Kidney epithelial cell (primary cell): Measurements from ENCODE around the gene NHLRC3. TPM values are rescaled to one million over a fixed set of nuclear protein-coding genes. Genes with fewer than 3 reads are reported as not detected.

Source experiments
- DNase-seq: peaks from one replicate; pipeline ENCODE4 v3.0.0-alpha.2; 2010; ENCODE audit warnings: low read depth
- H3K27me3 ChIP-seq: 2 replicates; pipeline ENCODE4 v1.6.0; 2011; ENCODE audit warnings: low read length; ENCODE audit not compliant: control insufficient read depth, insufficient read depth
- H3K36me3 ChIP-seq: 2 replicates; pipeline ENCODE4 v1.5.1; 2011; ENCODE audit warnings: low read length; ENCODE audit not compliant: control insufficient read depth, insufficient read depth
- H3K4me3 ChIP-seq: 2 replicates; pipeline ENCODE4 v1.5.1; 2011; ENCODE audit warnings: low read depth, mild to moderate bottlenecking, control low read depth, low read length
- total RNA-seq: library from RNA; depleted of rRNA; stranded (reverse); fragments of >200 nt; gene quantifications from 2 replicates; pipeline ENCODE4 v1.2.3, GENCODE V29; 2015
- TF ChIP-seq, protein P1 (sequence below): IDR thresholded peaks from 2 replicates; pipeline ENCODE4 v1.5.1; 2011; ENCODE audit warnings: mild to moderate bottlenecking, moderate library complexity, low read length, control low read depth, inconsistent platforms; ENCODE audit not compliant: insufficient read depth, poor library complexity, severe bottlenecking

The NHLRC3 gene
- total RNA-seq, 1 donor from 2014 or later, result 15.7 TPM

DNA sequence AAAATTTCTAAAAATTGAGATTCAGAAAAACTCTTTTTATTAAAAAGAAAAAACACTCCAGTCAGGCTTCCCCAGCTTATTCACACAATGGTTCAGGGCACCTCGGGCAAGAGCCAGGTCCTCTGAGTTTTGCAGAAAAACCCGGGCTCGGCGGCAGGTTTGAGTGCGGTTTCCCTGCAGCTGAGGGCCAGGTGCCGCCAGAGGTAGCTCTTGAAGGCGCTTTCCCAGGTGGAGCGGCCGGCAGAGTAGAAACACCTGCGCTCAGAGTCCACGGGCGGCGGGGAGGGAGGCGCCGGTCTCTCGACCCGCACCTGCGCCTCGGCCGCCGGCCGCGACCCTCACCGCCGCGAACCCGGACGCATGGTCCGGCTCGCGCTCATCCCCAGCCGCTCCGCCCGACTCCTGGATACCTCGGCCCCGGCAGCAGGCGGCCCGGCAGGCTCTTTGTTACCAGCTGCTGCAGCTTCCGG is 811 bp upstream of the NHLRC3 start:
- TF ChIP-seq, protein P1, sequence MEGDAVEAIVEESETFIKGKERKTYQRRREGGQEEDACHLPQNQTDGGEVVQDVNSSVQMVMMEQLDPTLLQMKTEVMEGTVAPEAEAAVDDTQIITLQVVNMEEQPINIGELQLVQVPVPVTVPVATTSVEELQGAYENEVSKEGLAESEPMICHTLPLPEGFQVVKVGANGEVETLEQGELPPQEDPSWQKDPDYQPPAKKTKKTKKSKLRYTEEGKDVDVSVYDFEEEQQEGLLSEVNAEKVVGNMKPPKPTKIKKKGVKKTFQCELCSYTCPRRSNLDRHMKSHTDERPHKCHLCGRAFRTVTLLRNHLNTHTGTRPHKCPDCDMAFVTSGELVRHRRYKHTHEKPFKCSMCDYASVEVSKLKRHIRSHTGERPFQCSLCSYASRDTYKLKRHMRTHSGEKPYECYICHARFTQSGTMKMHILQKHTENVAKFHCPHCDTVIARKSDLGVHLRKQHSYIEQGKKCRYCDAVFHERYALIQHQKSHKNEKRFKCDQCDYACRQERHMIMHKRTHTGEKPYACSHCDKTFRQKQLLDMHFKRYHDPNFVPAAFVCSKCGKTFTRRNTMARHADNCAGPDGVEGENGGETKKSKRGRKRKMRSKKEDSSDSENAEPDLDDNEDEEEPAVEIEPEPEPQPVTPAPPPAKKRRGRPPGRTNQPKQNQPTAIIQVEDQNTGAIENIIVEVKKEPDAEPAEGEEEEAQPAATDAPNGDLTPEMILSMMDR, result no peak
- H3K4me3 ChIP-seq, result peak overlapping the region; percentile 73
- DNase-seq, result no peak
- no peaks in the 10 kb centered on the region for H3K36me3 ChIP-seq
- H3K27me3 ChIP-seq, result no peaks in the 10 kb centered on the region

DNA sequence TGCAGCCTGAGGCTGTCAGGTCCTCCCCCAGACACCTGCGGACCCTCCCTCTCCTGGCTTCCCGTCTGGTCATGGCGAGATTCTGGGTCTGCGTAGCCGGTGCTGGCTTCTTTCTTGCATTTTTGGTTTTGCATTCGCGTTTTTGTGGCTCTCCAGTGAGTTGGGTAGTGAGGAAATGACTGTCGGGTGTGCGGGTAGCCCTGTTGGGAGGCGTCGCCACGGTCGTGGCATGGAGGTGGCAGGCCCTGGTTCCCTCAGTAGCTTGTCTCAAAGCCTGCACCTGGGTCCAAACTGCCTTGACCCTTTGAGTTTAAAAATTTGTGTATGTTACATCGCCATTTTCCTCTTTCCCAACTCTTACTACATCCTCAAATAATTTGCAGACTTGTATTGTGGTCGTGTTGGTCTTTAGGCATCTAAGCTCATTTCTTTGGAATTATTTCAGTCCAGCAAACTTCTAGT is 344 bp downstream of the NHLRC3 start:
- Histone ChIP-seq H3K27me3 (no peaks in the 10 kb centered on the region), H3K36me3 (no peaks in the 10 kb centered on the region), H3K4me3 (peak overlapping the region; percentile 73)
- TF ChIP-seq, protein P1, result no peak
- no peak for DNase-seq

DNA sequence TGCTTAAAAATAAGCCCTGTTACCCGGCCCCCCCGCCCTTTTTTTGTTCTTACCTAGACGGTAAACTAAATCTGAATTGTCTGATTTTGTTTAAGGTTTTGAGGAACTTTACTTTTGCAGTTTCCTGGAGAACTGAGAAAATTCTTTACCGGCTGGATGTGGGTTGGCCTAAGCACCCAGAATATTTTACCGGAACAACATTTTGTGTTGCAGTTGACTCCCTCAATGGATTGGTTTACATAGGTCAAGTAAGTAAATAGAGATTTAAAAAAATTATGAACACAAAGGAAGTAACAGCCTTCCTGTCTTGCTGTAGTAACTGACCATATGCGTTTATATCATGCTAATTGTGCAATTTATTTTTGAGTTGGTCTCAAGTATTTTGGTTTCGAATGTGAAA is 785 bp downstream of the NHLRC3 start:
- peak overlapping the region; percentile 73 for H3K4me3 ChIP-seq
- no peaks in the 10 kb centered on the region for H3K36me3 ChIP-seq
- TF ChIP-seq, protein P1, result no peak

DNA sequence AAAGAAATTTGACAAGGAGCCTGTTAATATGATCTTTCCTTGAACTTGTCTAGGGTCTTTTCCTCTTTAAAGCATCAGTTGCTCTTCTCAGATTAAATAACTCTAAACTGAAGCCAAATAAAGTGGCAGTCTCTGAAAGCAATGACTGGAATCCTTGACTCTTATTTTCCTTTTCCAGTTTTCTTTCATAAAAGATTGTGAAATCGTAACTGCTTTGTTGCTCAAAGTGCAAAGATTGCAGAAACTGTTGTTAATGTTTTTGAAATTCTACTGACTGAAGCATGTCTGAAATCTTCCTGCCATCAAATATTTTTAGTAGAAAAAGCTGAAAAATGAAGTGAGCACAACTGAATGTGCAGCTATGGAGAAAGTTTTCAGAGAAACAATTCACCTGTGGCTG is 1.9 kb downstream of the NHLRC3 start:
- DNase-seq, result no peak
- H3K36me3 ChIP-seq, result no peaks in the 10 kb centered on the region
- TF ChIP-seq, protein P1, result no peak
- H3K4me3 ChIP-seq, result no peak overlapping the region
- no peaks in the 10 kb centered on the region for H3K27me3 ChIP-seq

More for the DNA sequence above, 785 bp downstream of the NHLRC3 start:
- no peaks in the 10 kb centered on the region for H3K27me3 ChIP-seq
- DNase-seq, result no peak

DNA sequence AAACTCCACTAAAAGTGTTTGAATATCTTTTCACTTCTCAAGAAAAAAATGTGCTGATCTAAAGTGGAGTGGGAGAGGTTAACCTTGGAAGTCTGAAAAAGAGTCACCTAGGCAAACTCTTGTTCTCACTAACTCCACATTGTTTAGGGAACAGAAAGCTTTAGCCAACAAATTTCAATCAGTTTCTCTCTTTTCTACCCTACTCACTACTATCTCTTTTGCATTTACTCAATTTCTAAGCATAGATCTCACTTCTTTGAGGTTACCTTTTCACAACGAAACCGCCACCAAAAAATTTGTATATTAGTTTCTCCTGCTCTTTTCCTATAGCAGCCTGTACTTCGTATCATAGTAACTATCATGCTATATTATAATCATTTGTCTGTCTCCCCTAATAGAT is 6.3 kb downstream of the NHLRC3 start:
- DNase-seq, result no peak
- H3K4me3 ChIP-seq, result no peak overlapping the region
- H3K27me3 ChIP-seq, result no peaks in the 10 kb centered on the region
- H3K36me3 ChIP-seq, result no peaks in the 10 kb centered on the region
- TF ChIP-seq, protein P1, result no peak

DNA sequence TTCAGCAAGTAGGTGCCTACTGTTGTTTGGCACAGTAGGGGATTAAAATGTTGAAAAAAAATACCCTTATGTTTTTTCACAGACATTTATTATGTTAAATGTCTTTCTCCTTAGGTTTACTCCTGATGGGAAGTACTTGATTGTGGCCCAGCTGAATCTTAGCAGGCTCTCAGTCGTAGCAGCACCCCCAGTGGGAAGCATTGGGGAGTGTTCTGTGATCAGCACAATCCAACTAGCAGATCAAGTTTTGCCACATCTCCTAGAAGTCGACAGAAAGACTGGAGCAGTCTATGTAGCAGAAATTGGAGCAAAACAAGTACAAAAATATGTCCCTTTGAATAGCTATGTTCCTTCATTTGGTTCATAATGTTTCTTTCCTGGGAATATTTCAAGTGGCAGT is 9.3 kb downstream of the NHLRC3 start:
- TF ChIP-seq, protein P1, result no peak
- H3K27me3 ChIP-seq, result no peaks in the 10 kb centered on the region
- H3K4me3 ChIP-seq, result no peak overlapping the region
- no peak for DNase-seq
- no peaks in the 10 kb centered on the region for H3K36me3 ChIP-seq
